Body of pancreas (tissue), 4 donors: ENCODE results near the gene SV2A. TPM values are rescaled to one million over a fixed set of nuclear protein-coding genes. Genes with fewer than 3 reads are reported as not detected.
"Not testable (repeated sequence)": the region's sequence is repeated elsewhere in the genome, so short reads cannot be mapped to it uniquely, and the experiment has no call there.

ENCODE experiments used
- ATAC-seq: fragments of 150-250 bp; one replicate; pipeline ENCODE4 v1.9.1; 2016
- DNase-seq, 4 donors: peaks; one replicate each; pipeline ENCODE4 v3.0.0-alpha.2; 2019
- H3K27ac ChIP-seq, 4 donors: fragments of 200-600 bp; sonication (generic); 1 replicate in 3 of 4; 2 replicates in 1 of 4; pipeline versions ENCODE4 v1.5.1 to v1.6.1; 2016 to 2019; ENCODE audit warnings: mild to moderate bottlenecking in 1 of 4, mixed read lengths in 1 of 4, moderate library complexity in 1 of 4
- H3K27me3 ChIP-seq, 2 donors: fragments of 200-600 bp; sonication (generic); one replicate each; pipeline ENCODE4 v1.6.0; 2016; ENCODE audit warnings: mild to moderate bottlenecking in 1 of 2
- H3K36me3 ChIP-seq, 2 donors: fragments of 200-600 bp; sonication (generic); replicated peaks in 1 of 2; 2 replicates each; pipeline ENCODE4 v1.5.1; 2016; ENCODE audit warnings: low read depth in 2 of 2; ENCODE audit not compliant: insufficient read depth in 1 of 2
- H3K4me1 ChIP-seq: fragments of 200-600 bp; sonication (generic); one replicate; pipeline ENCODE4 v1.6.0; 2016
- H3K4me3 ChIP-seq, 2 donors: fragments of 200-600 bp; sonication (generic); 1 replicate in 1 of 2; 2 replicates in 1 of 2; pipeline ENCODE4 v1.5.1; 2016 to 2019
- H3K9me3 ChIP-seq, 3 donors: fragments of 200-600 bp; sonication (generic); 1 replicate in 2 of 3; 2 replicates in 1 of 3; pipeline ENCODE4 v1.5.1; 2016
- CTCF ChIP-seq, 7 experiments: fragments of 450-650 bp in 4 of 7; fragments of 200-600 bp in 3 of 7; sonication (generic) in 3 of 7; IDR thresholded peaks; one replicate each; pipeline ENCODE4 v1.5.1; 2016 to 2019; ENCODE audit warnings: antibody characterized with exemption in 7 of 7
- POLR2A ChIP-seq, 3 donors: fragments of 450-650 bp; IDR thresholded peaks; one replicate each; pipeline ENCODE4 v1.6.1; 2016; ENCODE audit warnings: antibody characterized with exemption in 3 of 3, mild to moderate bottlenecking in 2 of 3
- WGBS, 2 donors: methylation state at CpG; one replicate each; pipeline ENCODE4 v1.1.5; 2017; 5-methylcytosine and 5-hydroxymethylcytosine counted together
- intact Hi-C: fragments of 100-400 bp; cut with DNase I; formaldehyde crosslinking; loops from one replicate; pipeline ENCODE4 v1.15.1; 2023
- total RNA-seq, 2 donors: library from RNA; depleted of rRNA; stranded (reverse); fragments of >200 nt; gene quantifications; one replicate each; pipeline ENCODE4 v1.1.0, GENCODE V29; 2016

The SV2A gene
- total RNA-seq, 2 donors from 2014 or later = 0.33 to 2.1 TPM

- ATAC-seq (peak; percentile 28), DNase-seq (no peak)
- intact Hi-C loops = loop anchor here (5.0 kb wide), 1 partner anchor 89 kb away; no protein-coding TSS in a partner anchor
- Histone ChIP-seq H3K9me3 (no peaks in the 10 kb centered on the region), H3K4me1 (peaks cover 13% of the 10 kb centered on the region), H3K4me3 (no peak overlapping the region), H3K27ac (peak overlapping the region in 2 of 4 donors; percentile 4 to 67), H3K27me3 (no peaks in the 10 kb centered on the region), H3K36me3 (peaks cover 0 to 12% of the 10 kb centered on the region in 2 donors)
- TF ChIP-seq POLR2A (IDR thresholded peaks at IDR 0.05) = no peak
- TF ChIP-seq CTCF (IDR thresholded peaks at IDR 0.05) = no peak
- 43 to 47% methylated on average over 3 of the region's 3 CpGs for WGBS, 2 donors
Observed at GRCh38 chr1:149963358-149963757, 45.7 kb upstream of the SV2A start.

- Histone ChIP-seq H3K27ac (peak overlapping the region in 2 of 4 donors; percentile 4 to 67), H3K4me3 (no peak overlapping the region), H3K9me3 (no peaks in the 10 kb centered on the region), H3K27me3 (no peaks in the 10 kb centered on the region), H3K36me3 (peaks cover 0 to 15% of the 10 kb centered on the region in 2 donors), H3K4me1 (peaks cover 13% of the 10 kb centered on the region)
- intact Hi-C loops = loop anchor here (5.0 kb wide), 1 partner anchor 90 kb away; no protein-coding TSS in a partner anchor
- TF ChIP-seq POLR2A (IDR thresholded peaks at IDR 0.05) = no peak
- no peak for TF ChIP-seq CTCF (IDR thresholded peaks at IDR 0.05)
- DNase-seq = no peak
- no peak for ATAC-seq
- WGBS, 2 donors = 72% methylated on average over 2 of the region's 2 CpGs
Observed at GRCh38 chr1:149962736-149963135, 45.1 kb upstream of the SV2A start.

GRCh38 chr1:149962039-149962647, 44.5 kb upstream of the SV2A start:
- TF ChIP-seq POLR2A (IDR thresholded peaks at IDR 0.05) (no peak), CTCF (IDR thresholded peaks at IDR 0.05) (peak; percentile 49 to 92 (median 84))
- peak; percentile 94 for ATAC-seq

GRCh38 chr1:149957548-149957947, 39.9 kb upstream of the SV2A start:
- H3K27ac ChIP-seq, DNase-seq, H3K4me1 ChIP-seq, H3K4me3 ChIP-seq, H3K9me3 ChIP-seq, H3K27me3 ChIP-seq, intact Hi-C loops, ATAC-seq: not testable (repeated sequence)
- peaks cover 0 to 14% of the 10 kb centered on the region in 2 donors for H3K36me3 ChIP-seq
- WGBS, 2 donors = 93 to 97% methylated on average over 6 to 14 of the region's 14 CpGs

More at GRCh38 chr1:149962039-149962647, 44.5 kb upstream of the SV2A start:
- intact Hi-C loops = loop anchor here (5.0 kb wide), 1 partner anchor 90 kb away; no protein-coding TSS in a partner anchor
- H3K4me3 ChIP-seq = no peak overlapping the region
- H3K27ac ChIP-seq = peak overlapping the region in 2 of 4 donors; percentile 16 to 67
- no peaks in the 10 kb centered on the region for H3K27me3 ChIP-seq
- no peaks in the 10 kb centered on the region for H3K9me3 ChIP-seq
- peak; percentile 63 to 78 (median 67) for DNase-seq
- H3K36me3 ChIP-seq = peaks cover 0 to 21% of the 10 kb centered on the region in 2 donors
- peaks cover 13% of the 10 kb centered on the region for H3K4me1 ChIP-seq
- WGBS, 2 donors = 20 to 21% methylated on average over 3 of the region's 3 CpGs

- Histone ChIP-seq H3K27me3 (no peaks in the 10 kb centered on the region), H3K9me3 (no peaks in the 10 kb centered on the region), H3K36me3 (peaks cover 4 to 14% of the 10 kb centered on the region in 2 donors), H3K4me1 (no peaks in the 10 kb centered on the region), H3K4me3 (no peak overlapping the region), H3K27ac (no peak overlapping the region)
- DNase-seq (no peak), ATAC-seq (no peak)
- TF ChIP-seq POLR2A (IDR thresholded peaks at IDR 0.05) = no peak
- 79 to 84% methylated on average over 6 of the region's 6 CpGs for WGBS, 2 donors
- intact Hi-C loops = no loop called here
Observed at GRCh38 chr1:149949911-149950310, 32.3 kb upstream of the SV2A start.
